Neuronal stem cell (in vitro differentiated cells): ENCODE data around the gene BAIAP3.

Experiments used
- DNase-seq: peaks from one replicate; pipeline ENCODE4 v3.0.0-alpha.2; 2013; ENCODE audit warnings: low spot score
- H2AFZ ChIP-seq: one replicate; pipeline ENCODE4 v1.6.1; 2013; ENCODE audit warnings: mild to moderate bottlenecking, low read length, inconsistent platforms
- H2AK5ac ChIP-seq: 2 replicates; pipeline ENCODE4 v1.6.1; 2013; ENCODE audit warnings: low read depth, mild to moderate bottlenecking, inconsistent platforms, low read length, moderate library complexity, mixed read lengths
- H2BK120ac ChIP-seq: 2 replicates; pipeline ENCODE4 v1.6.1; 2013; ENCODE audit warnings: low read depth, mild to moderate bottlenecking, inconsistent platforms, low read length, moderate library complexity, mixed read lengths
- H2BK12ac ChIP-seq: one replicate; pipeline ENCODE4 v1.6.1; 2013; ENCODE audit warnings: low read length, inconsistent platforms
- H2BK15ac ChIP-seq: 2 replicates; pipeline ENCODE4 v1.6.1; 2013; ENCODE audit warnings: mild to moderate bottlenecking, low read length, inconsistent platforms, mixed read lengths
- H2BK5ac ChIP-seq: one replicate; pipeline ENCODE4 v1.6.1; 2013; ENCODE audit warnings: inconsistent platforms, mild to moderate bottlenecking, low read length, moderate library complexity
- H3K14ac ChIP-seq: one replicate; pipeline ENCODE4 v1.6.1; 2013; ENCODE audit warnings: low read length, inconsistent platforms
- H3K18ac ChIP-seq: 2 replicates; pipeline ENCODE4 v1.6.1; 2013; ENCODE audit warnings: low read length, inconsistent platforms
- H3K23ac ChIP-seq: 2 replicates; pipeline ENCODE4 v1.6.1; 2013; ENCODE audit warnings: low read depth, mild to moderate bottlenecking, mixed read lengths, low read length, inconsistent platforms; ENCODE audit not compliant: poor library complexity
- H3K27ac ChIP-seq: replicated peaks from 3 replicates; pipeline ENCODE4 v1.5.1; 2013; ENCODE audit warnings: low read length, inconsistent platforms
- H3K27me3 ChIP-seq, 3 experiments: 2 replicates each; pipeline ENCODE4 v1.6.1; 2013; ENCODE audit warnings: low read length in 3 of 3, mild to moderate bottlenecking in 2 of 3, inconsistent platforms in 1 of 3, low read depth in 1 of 3, mixed read lengths in 1 of 3, moderate library complexity in 1 of 3; ENCODE audit not compliant: control insufficient read depth in 3 of 3, insufficient read depth in 3 of 3
- H3K36me3 ChIP-seq, 2 donors: replicated peaks in 1 of 2; 2 replicates each; pipeline ENCODE4 v1.6.1; 2013; ENCODE audit warnings: low read length in 2 of 2; ENCODE audit not compliant: control insufficient read depth in 2 of 2, insufficient read depth in 2 of 2
- H3K4ac ChIP-seq: 2 replicates; pipeline ENCODE4 v1.6.1; 2013; ENCODE audit warnings: inconsistent platforms, mild to moderate bottlenecking, low read length, moderate library complexity
- H3K4me1 ChIP-seq, 2 donors: 1 replicate in 1 of 2; 2 replicates in 1 of 2; pipeline ENCODE4 v1.6.1; 2013; ENCODE audit warnings: low read length in 2 of 2, low read depth in 1 of 2; ENCODE audit not compliant: control insufficient read depth in 2 of 2, insufficient read depth in 1 of 2
- H3K4me2 ChIP-seq: one replicate; pipeline ENCODE4 v1.6.1; 2013; ENCODE audit warnings: mild to moderate bottlenecking, low read length, inconsistent platforms; ENCODE audit not compliant: insufficient read depth, poor library complexity, severe bottlenecking
- H3K4me3 ChIP-seq, 2 donors: 2 replicates each; pipeline ENCODE4 v1.5.1; 2013; ENCODE audit warnings: low read length in 2 of 2, mild to moderate bottlenecking in 2 of 2, inconsistent platforms in 1 of 2, moderate library complexity in 1 of 2
- H3K79me1 ChIP-seq: one replicate; pipeline ENCODE4 v1.6.1; 2013; ENCODE audit warnings: low read depth, mild to moderate bottlenecking, inconsistent platforms, low read length, moderate library complexity
- H3K9ac ChIP-seq: one replicate; pipeline ENCODE4 v1.6.1; 2013; ENCODE audit warnings: mild to moderate bottlenecking, low read depth, low read length, inconsistent platforms; ENCODE audit not compliant: poor library complexity
- H3K9me3 ChIP-seq, 2 donors: replicated peaks in 1 of 2; 2 replicates each; pipeline versions ENCODE3 to v1.6.1; 2013; ENCODE audit warnings: low read length in 2 of 2, mild to moderate bottlenecking in 2 of 2, inconsistent platforms in 1 of 2, low read depth in 1 of 2, mixed read lengths in 1 of 2, moderate library complexity in 1 of 2; ENCODE audit not compliant: control insufficient read depth in 2 of 2, insufficient read depth in 1 of 2
- H4K8ac ChIP-seq: one replicate; pipeline ENCODE4 v1.6.1; 2013; ENCODE audit warnings: low read depth, mild to moderate bottlenecking, inconsistent platforms, low read length, moderate library complexity
- H4K91ac ChIP-seq: one replicate; pipeline ENCODE4 v1.6.1; 2013; ENCODE audit warnings: low read length, low read depth, mild to moderate bottlenecking, inconsistent platforms; ENCODE audit not compliant: poor library complexity
- WGBS, 2 donors: extraction: QIAGEN DNeasy Blood & Tissue Kit; methylation state at CpG; one replicate each; pipeline ENCODE4 v1.1.7; 2013; ENCODE audit warnings: missing lambda C conversion rate in 2 of 2, mixed read lengths in 1 of 2; ENCODE audit not compliant: insufficient read length in 2 of 2, insufficient replicate concordance in 1 of 2; ENCODE audit errors: extremely low coverage in 2 of 2; 5-methylcytosine and 5-hydroxymethylcytosine counted together

The BAIAP3 gene

DNA sequence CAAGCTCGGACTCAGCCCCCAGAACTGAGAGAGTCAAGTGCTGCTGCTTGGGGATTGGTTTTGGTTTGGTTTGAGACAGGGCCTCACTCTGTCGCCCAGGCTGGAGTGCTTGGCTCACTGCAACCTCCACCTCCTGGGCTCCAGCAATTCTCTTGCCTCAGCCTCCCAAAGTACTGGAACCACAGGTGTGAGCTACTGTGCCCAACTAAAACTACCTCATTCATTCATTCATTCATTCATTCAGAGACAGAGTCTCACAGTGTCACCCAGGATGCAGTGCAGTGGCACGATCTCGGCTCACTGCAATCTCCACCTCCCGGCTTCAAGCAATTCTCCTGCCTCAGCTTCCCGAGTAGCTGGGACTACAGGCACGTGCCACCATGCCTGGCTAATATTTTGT, 56.3 kb downstream of the BAIAP3 start:
- Histone ChIP-seq H2BK15ac (no peak overlapping the region), H3K23ac (no peak overlapping the region), H3K18ac (no peak overlapping the region), H3K9me3 (no peaks in the 10 kb centered on the region), H3K4me1 (no peaks in the 10 kb centered on the region), H2AK5ac (no peak overlapping the region), H3K27me3 (no peaks in the 10 kb centered on the region), H2BK5ac (peak overlapping the region; percentile 29), H3K27ac (no peak overlapping the region), H2BK120ac (no peak overlapping the region), H3K4me3 (no peak overlapping the region), H3K79me1 (peaks cover 3% of the 10 kb centered on the region), H2BK12ac (no peak overlapping the region), H4K8ac (no peak overlapping the region), H2AFZ (no peak overlapping the region), H3K9ac (no peak overlapping the region), H3K4ac (no peak overlapping the region), H3K14ac (no peak overlapping the region), H4K91ac (no peak overlapping the region), H3K36me3 (peaks cover 15 to 19% of the 10 kb centered on the region in 2 donors), H3K4me2 (no peak overlapping the region)
- DNase-seq, result no peak
- WGBS, 2 donors, result no CpG with 5 or more reads among the region's 7 CpGs

- Histone ChIP-seq H4K91ac (no peak overlapping the region), H4K8ac (no peak overlapping the region), H3K79me1 (peaks cover 3% of the 10 kb centered on the region), H3K4me3 (no peak overlapping the region), H3K36me3 (peaks cover 15 to 19% of the 10 kb centered on the region in 2 donors), H2AK5ac (no peak overlapping the region), H3K18ac (no peak overlapping the region), H2AFZ (no peak overlapping the region), H2BK12ac (no peak overlapping the region), H3K23ac (no peak overlapping the region), H2BK15ac (no peak overlapping the region), H3K4ac (no peak overlapping the region), H2BK5ac (no peak overlapping the region), H2BK120ac (no peak overlapping the region), H3K9me3 (no peaks in the 10 kb centered on the region), H3K27ac (no peak overlapping the region), H3K4me2 (no peak overlapping the region), H3K14ac (no peak overlapping the region), H3K9ac (peak overlapping the region; percentile 63), H3K27me3 (no peaks in the 10 kb centered on the region), H3K4me1 (no peaks in the 10 kb centered on the region)
- no CpG with 5 or more reads among the region's 28 CpGs for WGBS, 2 donors
- DNase-seq, result no peak
These were observed 56.9 kb downstream of the BAIAP3 start for GRCh38 chr16:1390239-1390779.

GRCh38 chr16:1392826-1393225, 59.4 kb downstream of the BAIAP3 start:
- Histone ChIP-seq H3K14ac (no peak overlapping the region), H2AK5ac (no peak overlapping the region), H2BK5ac (no peak overlapping the region), H3K4me1 (no peaks in the 10 kb centered on the region), H3K4me3 (no peak overlapping the region), H3K9ac (no peak overlapping the region), H3K27ac (no peak overlapping the region), H2BK15ac (no peak overlapping the region), H2BK12ac (no peak overlapping the region), H3K9me3 (no peaks in the 10 kb centered on the region), H3K27me3 (no peaks in the 10 kb centered on the region), H4K91ac (no peak overlapping the region), H3K18ac (no peak overlapping the region), H3K4me2 (no peak overlapping the region), H3K4ac (no peak overlapping the region), H3K23ac (no peak overlapping the region), H2AFZ (no peak overlapping the region), H3K36me3 (peaks cover 15 to 19% of the 10 kb centered on the region in 2 donors), H2BK120ac (no peak overlapping the region), H3K79me1 (no peaks in the 10 kb centered on the region), H4K8ac (no peak overlapping the region)
- WGBS, 2 donors, result no CpG with 5 or more reads among the region's 17 CpGs
- no peak for DNase-seq

- H2AFZ ChIP-seq, result no peak overlapping the region
- no peak overlapping the region for H2BK12ac ChIP-seq
- no CpG with 5 or more reads among the region's 21 CpGs for WGBS, 2 donors
- H3K14ac ChIP-seq, result no peak overlapping the region
- peaks cover 15 to 17% of the 10 kb centered on the region in 2 donors for H3K36me3 ChIP-seq
- no peak overlapping the region for H3K4me2 ChIP-seq
- H3K79me1 ChIP-seq, result no peaks in the 10 kb centered on the region
- H3K18ac ChIP-seq, result no peak overlapping the region
- no peak for DNase-seq
- no peak overlapping the region for H4K8ac ChIP-seq
- H4K91ac ChIP-seq, result no peak overlapping the region
- H2BK15ac ChIP-seq, result no peak overlapping the region
- no peaks in the 10 kb centered on the region for H3K9me3 ChIP-seq
- no peaks in the 10 kb centered on the region for H3K4me1 ChIP-seq
- H3K27ac ChIP-seq, result no peak overlapping the region
- no peak overlapping the region for H2BK120ac ChIP-seq
- H3K23ac ChIP-seq, result no peak overlapping the region
- H2BK5ac ChIP-seq, result no peak overlapping the region
- no peak overlapping the region for H3K9ac ChIP-seq
- H3K4ac ChIP-seq, result no peak overlapping the region
- no peak overlapping the region for H3K4me3 ChIP-seq
- H3K27me3 ChIP-seq, result no peaks in the 10 kb centered on the region
- H2AK5ac ChIP-seq, result no peak overlapping the region
These were observed 60.2 kb downstream of the BAIAP3 start for GRCh38 chr16:1393613-1394176.
